Stimulated activated CD8-positive, alpha-beta memory T cell treated with anti-CD3 and anti-CD28 coated beads, Interleukin-2, amount 100 ng/mL, for 1 hour (primary cell): ENCODE measurements around the gene ARMC9.
"Not testable (repeated sequence)": the region's sequence is repeated elsewhere in the genome, so short reads cannot be mapped to it uniquely, and the experiment has no call there.

ENCODE experiments used
- DNase-seq, 2 donors: peaks; one replicate each; pipeline ENCODE4 v3.0.0-alpha.2; 2020; ENCODE audit warnings: low read depth in 2 of 2

The ARMC9 gene

DNA sequence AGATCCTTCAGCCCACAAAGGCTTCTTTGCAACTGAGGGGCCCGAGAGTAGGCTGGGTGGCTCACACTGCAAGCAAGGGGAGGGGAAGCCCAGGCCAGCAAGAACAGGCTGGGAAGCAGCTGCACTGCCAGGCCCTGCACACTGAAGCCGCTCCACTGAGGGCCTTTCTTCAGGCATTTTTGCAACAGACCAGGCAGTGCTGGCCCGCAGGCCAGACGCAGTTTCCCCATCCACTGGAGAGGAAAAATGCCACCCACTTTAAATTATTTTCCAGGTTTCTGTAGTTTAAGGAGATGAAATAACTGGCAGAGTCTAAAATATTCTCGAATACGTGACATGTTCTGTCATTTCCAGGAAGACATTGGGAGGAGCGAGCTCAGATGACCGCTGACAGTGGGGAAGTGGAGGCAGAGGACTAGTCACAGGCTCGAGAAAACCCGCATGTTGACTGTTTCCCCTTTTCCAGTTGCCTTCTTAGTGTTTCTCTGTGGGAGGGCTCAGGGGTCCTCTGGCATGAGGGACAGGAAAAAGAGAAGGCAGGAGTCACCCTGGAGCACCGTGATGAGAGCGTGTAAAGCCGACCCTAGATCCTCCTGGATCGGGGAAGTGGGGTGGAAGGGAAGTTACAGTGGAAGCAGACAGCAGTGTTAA, 143.8 kb downstream of the ARMC9 start:
- no peak for DNase-seq

GRCh38 chr2:231343006-231343710, 144.7 kb downstream of the ARMC9 start:
- no peak for DNase-seq

- DNase-seq: no peak
Observed at GRCh38 chr2:231343988-231344387, 145.6 kb downstream of the ARMC9 start.

- no peak for DNase-seq
Observed at GRCh38 chr2:231344851-231345250, 146.4 kb downstream of the ARMC9 start.

GRCh38 chr2:231347081-231347480, 148.7 kb downstream of the ARMC9 start:
- no peak for DNase-seq

- DNase-seq: no peak
Observed at GRCh38 chr2:231347638-231348037, 149.2 kb downstream of the ARMC9 start.

DNA sequence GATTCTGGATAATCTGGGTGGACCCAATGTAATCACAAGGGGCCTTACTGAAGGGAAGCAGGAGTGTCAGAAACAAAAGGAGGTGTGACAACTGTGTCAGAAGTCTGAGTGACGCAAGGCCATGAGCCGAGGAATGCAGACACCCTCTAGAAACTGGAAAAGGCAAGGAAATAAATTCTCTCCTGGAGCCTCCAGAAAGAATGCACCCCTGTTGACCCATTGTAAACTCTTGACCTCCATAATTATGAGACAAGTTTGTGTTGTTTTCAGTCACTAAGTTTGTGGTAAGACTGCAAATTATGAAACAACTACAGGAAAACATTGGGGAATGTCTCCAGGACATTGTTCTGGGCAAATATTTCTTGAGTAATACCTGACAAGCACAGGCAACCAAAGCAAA, 149.7 kb downstream of the ARMC9 start:
- no peak for DNase-seq

DNA sequence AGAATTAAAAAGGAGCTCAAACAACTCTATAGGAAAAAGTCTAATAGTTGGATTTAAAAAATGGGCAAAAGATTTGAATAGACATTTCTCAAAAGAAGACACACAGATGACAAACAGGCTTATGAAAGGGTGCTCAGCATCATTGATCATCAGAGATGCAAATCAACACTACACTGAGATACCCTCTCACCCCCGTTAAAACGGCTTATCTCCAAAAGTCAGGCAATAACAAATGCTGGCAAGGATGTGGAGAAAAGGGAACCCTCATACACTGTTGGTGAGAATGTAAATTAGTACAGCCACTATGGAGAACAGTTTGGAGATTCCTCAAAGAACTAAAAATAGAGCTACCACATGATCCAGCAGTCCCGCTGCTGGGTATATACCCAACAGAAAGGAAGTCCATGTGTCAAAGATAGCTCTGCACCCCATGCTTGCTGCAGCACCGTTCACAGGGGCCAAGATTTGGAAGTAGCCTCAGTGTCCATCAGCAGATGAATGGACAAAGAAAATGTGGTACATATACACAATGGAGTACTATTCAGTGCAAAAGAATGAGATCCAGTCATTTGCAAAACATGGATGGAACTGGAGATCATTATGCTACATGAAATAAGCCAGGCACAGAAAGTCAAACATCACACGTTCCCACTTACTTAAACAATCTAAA, 150.4 kb downstream of the ARMC9 start:
- no peak for DNase-seq

GRCh38 chr2:231349374-231349735, 150.9 kb downstream of the ARMC9 start:
- DNase-seq: not testable (repeated sequence)

- no peak for DNase-seq
Observed at GRCh38 chr2:231351648-231352047, 153.2 kb downstream of the ARMC9 start.

- DNase-seq: no peak
Observed at GRCh38 chr2:231353469-231353868, 155.0 kb downstream of the ARMC9 start.

GRCh38 chr2:231355508-231356465, 157.4 kb downstream of the ARMC9 start:
- DNase-seq: no peak

GRCh38 chr2:231356466-231356844, 158.0 kb downstream of the ARMC9 start:
- DNase-seq: no peak

GRCh38 chr2:231357048-231357447, 158.6 kb downstream of the ARMC9 start:
- DNase-seq: no peak

DNA sequence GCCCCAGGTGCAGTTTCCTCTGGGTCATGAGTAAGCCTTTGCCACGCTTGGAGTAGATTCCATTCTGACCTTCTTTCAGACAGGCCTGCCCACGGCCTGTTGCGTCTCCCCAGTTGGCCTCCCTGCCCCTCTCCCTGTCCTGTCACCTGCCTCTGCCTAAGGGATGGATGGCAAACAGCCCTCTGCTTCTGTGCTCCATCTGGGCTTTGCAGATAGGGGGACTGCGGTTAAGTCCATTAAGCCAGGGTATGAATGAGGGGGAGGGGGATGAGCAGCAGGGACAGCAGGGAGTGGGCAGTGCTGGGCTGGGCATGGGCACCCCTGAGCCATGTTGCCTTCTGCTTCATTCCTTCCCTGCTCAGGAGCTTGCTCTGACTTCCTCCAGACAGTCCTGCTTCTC, 159.5 kb downstream of the ARMC9 start:
- no peak for DNase-seq

- no peak for DNase-seq
Observed at GRCh38 chr2:231359441-231359840, 161.0 kb downstream of the ARMC9 start.

DNA sequence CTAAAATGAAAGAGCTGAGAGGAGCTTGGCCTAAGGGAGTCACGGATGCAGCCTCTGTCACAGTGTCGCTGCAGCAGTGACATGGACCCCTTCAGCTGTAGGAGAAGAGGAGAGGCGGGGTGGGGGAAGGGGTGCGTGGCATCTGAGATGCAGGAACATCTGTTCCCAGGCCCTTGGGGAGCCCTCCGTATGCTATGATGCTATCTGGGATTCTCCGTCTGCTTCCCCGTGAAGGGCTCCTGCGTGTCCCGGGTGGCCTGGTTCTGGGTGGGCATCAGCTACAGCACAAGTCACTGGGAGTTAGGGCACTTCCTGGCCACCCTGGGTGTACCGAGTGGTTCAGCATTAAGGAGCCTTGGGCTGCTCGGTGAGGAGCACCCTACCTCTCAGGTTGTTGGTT, 161.5 kb downstream of the ARMC9 start:
- no peak for DNase-seq

DNA sequence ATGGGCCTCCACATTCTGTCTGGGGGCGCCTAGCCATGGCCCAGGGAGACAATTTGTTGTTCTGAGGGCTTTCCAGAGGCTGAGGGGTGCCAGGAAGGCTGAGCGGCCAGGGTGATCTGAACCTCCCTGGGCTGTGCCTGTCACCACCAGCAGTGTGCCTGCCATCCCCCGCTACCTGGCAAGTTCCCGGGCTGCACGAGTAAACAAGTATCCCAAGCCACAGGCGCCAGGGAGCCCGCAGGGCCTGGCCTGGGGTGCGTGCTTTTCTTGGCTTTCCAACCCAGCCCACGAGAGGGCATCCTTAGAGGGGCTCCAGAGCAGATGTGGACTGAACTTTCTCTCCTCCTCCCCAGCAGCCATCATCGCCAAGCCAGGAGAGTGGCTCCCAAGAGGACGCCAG, 162.0 kb downstream of the ARMC9 start:
- no peak for DNase-seq

GRCh38 chr2:231360881-231361371, 162.5 kb downstream of the ARMC9 start:
- no peak for DNase-seq

DNA sequence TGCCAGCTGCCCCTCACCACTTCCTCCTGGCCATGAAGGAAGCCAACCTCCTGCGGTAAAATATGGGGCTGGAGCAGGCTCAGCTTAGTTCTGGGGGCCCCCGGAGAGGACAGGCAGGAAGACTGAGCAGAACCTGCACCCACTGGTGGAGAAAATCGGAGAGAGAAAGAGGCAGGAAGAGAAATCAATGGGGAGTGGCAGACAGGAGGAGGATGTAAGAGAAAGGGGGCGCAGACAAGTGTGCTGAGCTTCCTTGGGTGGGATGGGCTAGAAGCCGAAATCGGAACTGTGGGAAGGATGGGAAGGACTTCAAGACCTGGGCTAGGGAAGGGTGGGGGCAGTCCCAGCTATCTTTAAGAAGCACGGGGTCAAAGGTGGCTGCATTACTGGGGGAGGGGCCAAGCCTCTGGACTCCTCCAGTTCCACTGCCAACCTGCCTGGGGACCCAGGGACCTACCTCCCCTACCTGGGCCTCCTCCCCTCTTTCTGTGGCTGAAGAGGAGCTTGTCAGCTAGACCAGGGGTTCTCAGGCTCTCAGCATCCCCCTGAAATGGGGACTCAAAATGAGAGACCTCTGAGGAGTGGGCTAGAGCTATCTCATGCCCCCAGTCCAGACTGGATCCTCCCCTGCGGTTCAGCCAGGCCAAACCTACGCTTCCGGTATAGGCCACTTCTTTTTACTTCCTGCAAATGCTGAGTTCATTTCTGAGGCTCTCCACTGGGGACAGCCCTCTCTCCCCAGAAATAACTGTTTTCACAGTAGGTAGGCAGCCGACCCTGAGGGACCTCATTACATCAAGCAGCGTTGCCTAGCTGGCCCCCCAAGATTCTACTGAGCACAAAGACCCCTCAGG, 163.5 kb downstream of the ARMC9 start:
- DNase-seq: no peak
